Panc1 (cell line): Measurements from ENCODE around the gene AQP12B. TPM values are rescaled to one million over a fixed set of nuclear protein-coding genes. Genes with fewer than 3 reads are reported as not detected.

Experiments
- ATAC-seq: fragments of 200-7000 bp; cut with Tn5 transposase; 2 replicates; pipeline ENCODE4 v1.9.1; 2020; ENCODE audit warnings: mild to moderate bottlenecking, moderate library complexity
- BruUV-seq: library from RNA; stranded (reverse); fragments of 400-500 nt; replicated peaks from 2 replicates; lab custom pipeline; 2021; lab: Mats Ljungman, UMichigan
- CTCF ChIA-PET: fragments of 300-600 bp; sonication (Branson Sonifier 250); formaldehyde crosslinking; loops from one replicate; lab custom pipeline; 2022; ENCODE audit warnings: antibody characterized with exemption; lab: Charles Lee
- POLR2A ChIA-PET: fragments of 300-600 bp; sonication (Branson Sonifier 250); formaldehyde crosslinking; loops from one replicate; lab custom pipeline; 2022; ENCODE audit warnings: antibody characterized with exemption; lab: Charles Lee
- DNase-seq: peaks from one replicate; pipeline ENCODE4 v3.0.0-alpha.2; 2010; ENCODE audit warnings: low read depth, low spot score
- H3K27ac ChIP-seq: 2 replicates; pipeline ENCODE4 v1.5.1; 2011; ENCODE audit warnings: mild to moderate bottlenecking, low read length, inconsistent platforms
- H3K27me3 ChIP-seq: fragments of 200-500 bp; sonication (Bioruptor generic); 2 replicates; pipeline ENCODE4 v1.6.0; 2014; ENCODE audit warnings: low read length, inconsistent platforms; ENCODE audit not compliant: control insufficient read depth, insufficient read depth
- H3K36me3 ChIP-seq: fragments of 200-500 bp; sonication (Bioruptor generic); 2 replicates; pipeline ENCODE4 v1.5.1; 2014; ENCODE audit warnings: inconsistent platforms, mild to moderate bottlenecking, low read length, moderate library complexity; ENCODE audit not compliant: control insufficient read depth, insufficient read depth
- H3K4me1 ChIP-seq: 2 replicates; pipeline ENCODE4 v1.5.1; 2011; ENCODE audit warnings: inconsistent platforms, mild to moderate bottlenecking, low read length, moderate library complexity; ENCODE audit not compliant: control insufficient read depth, insufficient read depth
- H3K4me3 ChIP-seq, 2 experiments: 2 replicates each; pipeline ENCODE4 v1.5.1; 2011 to 2012; ENCODE audit warnings: low read depth in 2 of 2, low read length in 2 of 2, mild to moderate bottlenecking in 2 of 2, inconsistent platforms in 1 of 2, moderate library complexity in 1 of 2
- H3K9me3 ChIP-seq: fragments of 200-500 bp; sonication (Bioruptor generic); 2 replicates; pipeline ENCODE4 v1.5.1; 2014; ENCODE audit warnings: low read depth, mild to moderate bottlenecking, inconsistent platforms, low read length, moderate library complexity; ENCODE audit not compliant: control insufficient read depth, insufficient read depth
- CTCF ChIP-seq: fragments of 450-650 bp; IDR thresholded peaks from 2 replicates; pipeline ENCODE4 v1.5.1; 2017; ENCODE audit warnings: mild to moderate bottlenecking
- POLR2AphosphoS5 ChIP-seq: IDR thresholded peaks from 2 replicates; pipeline ENCODE4 v1.6.1; 2012; ENCODE audit warnings: mild to moderate bottlenecking, low read depth, low read length, moderate library complexity
- REST ChIP-seq, 2 experiments: IDR thresholded peaks; 2 replicates each; pipeline ENCODE4 v1.6.1; 2011 to 2012; ENCODE audit warnings: low read depth in 2 of 2, control low read depth in 1 of 2, low read length in 1 of 2, mild to moderate bottlenecking in 1 of 2, moderate library complexity in 1 of 2; ENCODE audit not compliant: insufficient read depth in 1 of 2
- SIN3A ChIP-seq: IDR thresholded peaks from 2 replicates; pipeline ENCODE4 v1.6.1; 2012; ENCODE audit warnings: low read depth, mild to moderate bottlenecking, low read length, moderate library complexity, borderline replicate concordance; ENCODE audit not compliant: insufficient read depth
- TCF7L2 ChIP-seq: IDR thresholded peaks from 2 replicates; pipeline ENCODE4 v1.6.1; 2011; ENCODE audit warnings: mild to moderate bottlenecking, low read depth, low read length, inconsistent platforms
- in situ Hi-C: cut with HindIII; loops from 2 replicates; pipeline ENCODE4 v1.10.0; 2016; ENCODE audit warnings: low sequenced_read_pairs, low pct_unique_long_range_greater_than_20kb
- intact Hi-C: fragments of 100-400 bp; cut with micrococcal nuclease; formaldehyde crosslinking; loops from one replicate; pipeline ENCODE4 v1.10.0; 2022; ENCODE audit not compliant: unreplicated experiment
- total RNA-seq: library from RNA; stranded (reverse); gene quantifications from one replicate; pipeline ENCODE4 v1.2.1, GENCODE V29; 2021; ENCODE audit not compliant: unreplicated experiment

The AQP12B gene
- total RNA-seq, 1 experiment from 2014 or later = not detected

GRCh38 chr2:240645801-240646175, 36.9 kb downstream of the AQP12B start:
- CTCF ChIA-PET = no interaction called here
- H3K27me3 ChIP-seq = peaks cover 8% of the 10 kb centered on the region
- DNase-seq (no peak), ATAC-seq (no peak)
- no peak overlapping the region for H3K4me3 ChIP-seq
- in situ Hi-C loops = no loop called here
- H3K36me3 ChIP-seq = no peaks in the 10 kb centered on the region
- no peaks in the 10 kb centered on the region for H3K4me1 ChIP-seq
- POLR2A ChIA-PET = no interaction called here
- intact Hi-C loops = no loop called here
- H3K9me3 ChIP-seq = no peaks in the 10 kb centered on the region
- H3K27ac ChIP-seq = no peak overlapping the region
- no TSS peak for BruUV-seq
- no peak for TF ChIP-seq CTCF
- TF ChIP-seq REST (IDR thresholded peaks at IDR 0.05; ENCODE audit: insufficient read depth in 1 of 2, low read depth in 2 of 2, low read length in 1 of 2) = no peak
- no peak for TF ChIP-seq SIN3A
- no peak for TF ChIP-seq TCF7L2
- TF ChIP-seq POLR2AphosphoS5 = no peak

GRCh38 chr2:240645346-240645745, 37.3 kb downstream of the AQP12B start:
- Histone ChIP-seq H3K27ac (no peak overlapping the region), H3K4me3 (no peak overlapping the region), H3K9me3 (no peaks in the 10 kb centered on the region), H3K27me3 (peaks cover 8% of the 10 kb centered on the region), H3K4me1 (no peaks in the 10 kb centered on the region), H3K36me3 (no peaks in the 10 kb centered on the region)
- no peak for DNase-seq
- POLR2A ChIA-PET = no interaction called here
- intact Hi-C loops (no loop called here), in situ Hi-C loops (no loop called here)
- no TSS peak for BruUV-seq
- TF ChIP-seq POLR2AphosphoS5 (no peak), TCF7L2 (no peak), SIN3A (no peak), REST (IDR thresholded peaks at IDR 0.05; ENCODE audit: insufficient read depth in 1 of 2, low read depth in 2 of 2, low read length in 1 of 2) (no peak), CTCF (no peak)
- no peak for ATAC-seq
- CTCF ChIA-PET = no interaction called here
